ENCODE results near the gene TTLL1. TPM values are rescaled to one million over a fixed set of nuclear protein-coding genes. Genes with fewer than 3 reads are reported as not detected.

The TTLL1 gene
- total RNA-seq, 1 experiment from 2014 or later, result 5.5 TPM

DNA sequence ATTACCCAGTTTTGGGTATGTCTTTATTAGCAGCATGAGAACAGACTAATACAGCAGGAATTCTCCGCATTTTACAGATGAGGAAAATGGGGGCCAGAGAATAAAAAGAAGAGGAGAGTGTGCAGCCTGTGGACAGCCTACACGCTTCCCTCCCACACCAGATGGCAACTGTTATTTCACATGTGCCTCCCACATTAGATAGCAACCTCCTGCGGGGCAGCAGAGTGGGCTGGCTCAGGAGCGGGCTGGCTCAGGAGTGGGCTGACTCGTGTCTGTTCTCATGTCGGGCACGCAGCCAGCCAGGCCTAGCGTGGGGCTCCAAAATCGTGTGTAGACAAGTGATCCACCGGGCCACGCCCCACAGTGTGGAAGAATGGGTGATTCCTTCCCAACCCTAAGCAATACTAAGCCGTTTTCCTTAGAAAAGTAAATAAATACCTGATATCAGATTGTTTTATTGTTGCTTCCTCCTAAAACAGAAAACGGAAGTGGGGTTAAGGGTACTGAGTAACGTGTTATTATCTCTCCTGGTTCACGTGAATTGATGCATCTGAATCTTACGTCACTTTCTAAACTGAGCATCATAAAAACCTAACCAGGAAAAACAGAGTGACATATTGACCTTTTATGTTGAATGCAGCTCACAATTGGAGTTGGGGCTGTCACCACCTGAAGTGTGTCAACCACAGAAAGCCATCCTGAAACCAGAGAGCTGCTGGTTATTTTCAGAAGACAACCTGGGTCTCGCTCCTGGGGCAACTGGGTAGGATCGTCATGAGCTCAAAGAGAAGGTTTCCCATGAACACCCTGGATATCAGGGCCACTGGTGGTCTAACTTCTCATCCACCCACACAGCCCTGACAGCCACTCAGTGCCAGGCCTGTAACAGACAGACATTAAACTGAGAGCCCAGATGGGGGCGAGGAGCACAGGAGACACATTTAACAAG, 3.3 kb downstream of the TTLL1 start (continued):
- TF ChIP-seq ARID4B (CRISPR knock-in tag; IDR thresholded peaks at IDR 0.05; ENCODE audit: borderline replicate concordance) (no peak), EMX1 (CRISPR knock-in tag; IDR thresholded peaks at IDR 0.05) (no peak), ESRRA (CRISPR knock-in tag; IDR thresholded peaks at IDR 0.05; ENCODE audit: borderline replicate concordance) (no peak), ZNF232 (CRISPR knock-in tag; IDR thresholded peaks at IDR 0.05) (no peak), TEAD4 (CRISPR knock-in tag; IDR thresholded peaks at IDR 0.05) (no peak), MXD4 (CRISPR knock-in tag; IDR thresholded peaks at IDR 0.05; ENCODE audit: borderline replicate concordance) (no peak), GABPB1 (CRISPR knock-in tag; IDR thresholded peaks at IDR 0.05) (no peak), IRF1 (CRISPR knock-in tag; IDR thresholded peaks at IDR 0.05) (no peak), JUN (CRISPR knock-in tag; IDR thresholded peaks at IDR 0.05) (no peak)

GRCh38 chr22:43081968-43082367, 7.2 kb downstream of the TTLL1 start:
- DNase-seq (ENCODE audit: low spot score) (no peak), ATAC-seq (no peak)
- H3K27me3 Mint-ChIP-seq (ENCODE audit: low read depth), result no peaks in the 10 kb centered on the region
- no peaks in the 10 kb centered on the region; the same call in 1 of the 2 replicates for H3K36me3 Mint-ChIP-seq
- TF ChIP-seq USF2 (CRISPR knock-in tag; IDR thresholded peaks at IDR 0.05) (no peak), MYBL2 (CRISPR knock-in tag; IDR thresholded peaks at IDR 0.05) (no peak), GABPB1 (CRISPR knock-in tag; IDR thresholded peaks at IDR 0.05) (no peak), ETV6 (CRISPR knock-in tag; IDR thresholded peaks at IDR 0.05) (no peak), GRHL2 (CRISPR knock-in tag; IDR thresholded peaks at IDR 0.05; ENCODE audit: insufficient replicate concordance, severe bottlenecking) (no peak), NR2C2 (CRISPR knock-in tag; IDR thresholded peaks at IDR 0.05) (no peak), CDX4 (CRISPR knock-in tag; IDR thresholded peaks at IDR 0.05; ENCODE audit: borderline replicate concordance) (no peak), NFATC4 (CRISPR knock-in tag; IDR thresholded peaks at IDR 0.05) (no peak), ZNF121 (CRISPR knock-in tag; IDR thresholded peaks at IDR 0.05) (no peak), ZNF396 (CRISPR knock-in tag; IDR thresholded peaks at IDR 0.05; ENCODE audit: borderline replicate concordance) (no peak), ZNF671 (CRISPR knock-in tag; IDR thresholded peaks at IDR 0.05) (no peak), IRF1 (CRISPR knock-in tag; IDR thresholded peaks at IDR 0.05) (no peak), ZBTB21 (CRISPR knock-in tag; IDR thresholded peaks at IDR 0.05; ENCODE audit: borderline replicate concordance) (no peak)
- no peak overlapping the region for H3K4me3 Mint-ChIP-seq
- ChIA-PET CTCF (no interaction called here), POLR2A (no interaction called here)
- no peaks in the 10 kb centered on the region for H3K4me1 Mint-ChIP-seq
- no peak overlapping the region for H3K27ac Mint-ChIP-seq
- no peaks in the 10 kb centered on the region for H3K9me3 Mint-ChIP-seq
